Measurements from ENCODE around the gene INCA1. TPM values are rescaled to one million over a fixed set of nuclear protein-coding genes. Genes with fewer than 3 reads are reported as not detected.

The INCA1 gene
- total RNA-seq (under 1 TPM in 1 of 2 experiments, not detected in 1; 0.26 TPM), polyA plus RNA-seq (under 1 TPM in 1 of 3 donors, not detected in 2; 0.23 TPM), total RNA-seq (0.06 to 0.98 (median 0.27) reads per million in 6 experiments)

GRCh38 chr17:4997302-4998026 lies at the start of gene INCA1, which contains the start of gene KIF1C:
TSS of gene INCA1 (minus strand) at chr17:4997522. CDS start at chr17:4994437, 3,085 bp downstream.
TSS of gene KIF1C (plus strand) at chr17:4997950. CDS start at chr17:5000247, 2,297 bp downstream.
- peak; percentile 91 to 95 for ATAC-seq
- H3K4me1 Mint-ChIP-seq, result peaks cover 17 to 29% (median 20%) of the 10 kb centered on the region in 4 donors
- peak; percentile 82 to 96 (median 90) for DNase-seq
- no peaks in the 10 kb centered on the region for H3K9me3 Mint-ChIP-seq
- peak within 1 kb of the TSS; percentile 76 to 91 (median 84) for H3K4me3 Mint-ChIP-seq
- peaks cover 0 to 13% (median 0%) of the 10 kb centered on the region in 3 donors for H3K36me3 Mint-ChIP-seq
- H3K27me3 Mint-ChIP-seq, result no peaks in the 10 kb centered on the region
- H3K27ac Mint-ChIP-seq, result peak within 1 kb of the TSS; percentile 66 to 95 (median 86)
- POLR2A ChIA-PET, result interaction anchor here (0.8 to 3.2 kb wide), 15 partner anchors 9 to 289 kb away, joined by 3 to 26 read pairs (median 4); partner anchors contain the start of genes C17orf107, CAMTA2, PFN1 and RNF167

GRCh38 chr17:5045496-5045895 lies 48.2 kb upstream of the INCA1 start:
- Mint-ChIP-seq H3K36me3 (no peaks in the 10 kb centered on the region), H3K9me3 (no peaks in the 10 kb centered on the region), H3K4me3 (peak overlapping the region in 4 of 10 donors; percentile 26 to 64 (median 27)), H3K27me3 (no peaks in the 10 kb centered on the region), H3K27ac (peak overlapping the region in 7 of 10 donors; percentile 21 to 90 (median 48)), H3K4me1 (peaks cover 18 to 71% (median 57%) of the 10 kb centered on the region in 4 donors)
- ATAC-seq (no peak), DNase-seq (no peak)
- POLR2A ChIA-PET, result interaction anchor here (0.6 to 1.6 kb wide), 6 partner anchors 9 to 103 kb away, joined by 3 to 8 read pairs (median 5); partner anchors contain the start of gene SLC52A1

GRCh38 chr17:5044630-5045029 lies 47.3 kb upstream of the INCA1 start:
- Mint-ChIP-seq H3K4me1 (peaks cover 17 to 68% (median 51%) of the 10 kb centered on the region in 4 donors), H3K4me3 (peak overlapping the region in 2 of 10 donors; percentile 22 to 33), H3K36me3 (no peaks in the 10 kb centered on the region), H3K27me3 (no peaks in the 10 kb centered on the region), H3K27ac (peak overlapping the region in 5 of 10 donors; percentile 41 to 70 (median 54)), H3K9me3 (no peaks in the 10 kb centered on the region)
- no peak for DNase-seq
- POLR2A ChIA-PET, result no interaction called here
- no peak for ATAC-seq

GRCh38 chr17:5043524-5043923 lies 46.2 kb upstream of the INCA1 start:
- no peak for ATAC-seq
- H3K27ac Mint-ChIP-seq, result peak overlapping the region in 3 of 10 donors; percentile 54 to 72 (median 69)
- no peaks in the 10 kb centered on the region for H3K9me3 Mint-ChIP-seq
- H3K4me1 Mint-ChIP-seq, result peaks cover 12 to 57% (median 44%) of the 10 kb centered on the region in 4 donors
- no peak for DNase-seq
- POLR2A ChIA-PET, result interaction anchor here (0.7 kb wide), 1 partner anchor 34 kb away, joined by 4 read pairs; no protein-coding TSS in a partner anchor
- H3K4me3 Mint-ChIP-seq, result peak overlapping the region in 7 of 10 donors; percentile 5 to 87 (median 37)
- H3K36me3 Mint-ChIP-seq, result no peaks in the 10 kb centered on the region
- H3K27me3 Mint-ChIP-seq, result no peaks in the 10 kb centered on the region

- Mint-ChIP-seq H3K27me3 (peaks cover 0 to 1% (median 0%) of the 10 kb centered on the region in 5 donors), H3K4me3 (peak overlapping the region; percentile 72 to 89 (median 84)), H3K36me3 (no peaks in the 10 kb centered on the region), H3K4me1 (peaks cover 10 to 46% (median 36%) of the 10 kb centered on the region in 4 donors), H3K9me3 (no peaks in the 10 kb centered on the region), H3K27ac (peak overlapping the region; percentile 82 to 94 (median 92))
- ATAC-seq (peak; percentile 57 to 62), DNase-seq (peak in 3 of 10 donors; percentile 18 to 53 (median 21))
- POLR2A ChIA-PET, result interaction anchor here (0.6 to 1.3 kb wide), 2 partner anchors 12 to 444 kb away, joined by 4 to 5 read pairs; partner anchors contain the start of genes DERL2 and MIS12
Observed at GRCh38 chr17:5042157-5043022, 45.1 kb upstream of the INCA1 start.

GRCh38 chr17:5035315-5035714 lies 38.0 kb upstream of the INCA1 start, which contains the start of gene SLC52A1:
TSS of gene SLC52A1 (minus strand) at chr17:5035426. CDS start at chr17:5034606, 820 bp downstream.
- peak in 1 of 2 donors; percentile 17 for ATAC-seq
- Mint-ChIP-seq H3K9me3 (no peaks in the 10 kb centered on the region), H3K4me1 (peaks cover 7 to 22% (median 16%) of the 10 kb centered on the region in 4 donors), H3K27me3 (peaks cover 0 to 20% (median 4%) of the 10 kb centered on the region in 5 donors), H3K4me3 (no peak within 1 kb of the TSS), H3K36me3 (no peaks in the 10 kb centered on the region), H3K27ac (peak within 1 kb of the TSS in 3 of 10 donors; percentile 5 to 38 (median 29))
- POLR2A ChIA-PET, result interaction anchor here (0.6 to 2.0 kb wide), 6 partner anchors 11 to 38 kb away, joined by 3 to 8 read pairs (median 4); partner anchors contain the start of gene INCA1
- peak in 1 of 10 donors; percentile 53 for DNase-seq

GRCh38 chr17:5034651-5035050 lies 37.3 kb upstream of the INCA1 start:
- DNase-seq (no peak), ATAC-seq (no peak)
- POLR2A ChIA-PET, result interaction anchor here (0.5 to 2.0 kb wide), 5 partner anchors 11 to 133 kb away, joined by 3 to 8 read pairs (median 5); no protein-coding TSS in a partner anchor
- peak overlapping the region in 2 of 10 donors; percentile 5 to 38 for H3K27ac Mint-ChIP-seq
- no peak overlapping the region for H3K4me3 Mint-ChIP-seq
- peaks cover 5 to 21% (median 16%) of the 10 kb centered on the region in 4 donors for H3K4me1 Mint-ChIP-seq
- no peaks in the 10 kb centered on the region for H3K36me3 Mint-ChIP-seq
- peaks cover 0 to 20% (median 4%) of the 10 kb centered on the region in 5 donors for H3K27me3 Mint-ChIP-seq
- H3K9me3 Mint-ChIP-seq, result no peaks in the 10 kb centered on the region

- no peak for ATAC-seq
Observed at GRCh38 chr17:5034063-5034462, 36.7 kb upstream of the INCA1 start.

GRCh38 chr17:5033352-5034015 lies 36.2 kb upstream of the INCA1 start:
- no peak overlapping the region for H3K4me3 Mint-ChIP-seq

More at GRCh38 chr17:5034063-5034462, 36.7 kb upstream of the INCA1 start:
- peaks cover 0 to 20% (median 4%) of the 10 kb centered on the region in 5 donors for H3K27me3 Mint-ChIP-seq
- DNase-seq, result no peak
- no peak overlapping the region for H3K4me3 Mint-ChIP-seq
- no peak overlapping the region for H3K27ac Mint-ChIP-seq
- H3K4me1 Mint-ChIP-seq, result peaks cover 5 to 21% (median 16%) of the 10 kb centered on the region in 4 donors
- POLR2A ChIA-PET, result interaction anchor here (0.5 to 1.3 kb wide), 4 partner anchors 15 to 132 kb away, joined by 3 to 5 read pairs (median 3); no protein-coding TSS in a partner anchor
- no peaks in the 10 kb centered on the region for H3K9me3 Mint-ChIP-seq
- H3K36me3 Mint-ChIP-seq, result no peaks in the 10 kb centered on the region

GRCh38 chr17:5032865-5033264 lies 35.5 kb upstream of the INCA1 start:
- no peaks in the 10 kb centered on the region for H3K36me3 Mint-ChIP-seq
- no peak overlapping the region for H3K4me3 Mint-ChIP-seq
- peaks cover 0 to 20% (median 4%) of the 10 kb centered on the region in 5 donors for H3K27me3 Mint-ChIP-seq
- peak overlapping the region in 1 of 10 donors; percentile 15 for H3K27ac Mint-ChIP-seq
- DNase-seq (no peak), ATAC-seq (no peak)
- POLR2A ChIA-PET, result interaction anchor here (0.7 kb wide), 1 partner anchor 17 kb away, joined by 8 read pairs; no protein-coding TSS in a partner anchor
- peaks cover 5 to 21% (median 17%) of the 10 kb centered on the region in 4 donors for H3K4me1 Mint-ChIP-seq
- H3K9me3 Mint-ChIP-seq, result no peaks in the 10 kb centered on the region

More at GRCh38 chr17:5033352-5034015, 36.2 kb upstream of the INCA1 start:
- no peaks in the 10 kb centered on the region for H3K9me3 Mint-ChIP-seq
- DNase-seq, result no peak
- H3K36me3 Mint-ChIP-seq, result no peaks in the 10 kb centered on the region
- no peak for ATAC-seq
- peak overlapping the region in 1 of 10 donors; percentile 3 for H3K27ac Mint-ChIP-seq
- peaks cover 0 to 20% (median 4%) of the 10 kb centered on the region in 5 donors for H3K27me3 Mint-ChIP-seq
- POLR2A ChIA-PET, result interaction anchor here (0.7 to 1.3 kb wide), 3 partner anchors 16 to 132 kb away, joined by 3 to 8 read pairs (median 3); no protein-coding TSS in a partner anchor
- peaks cover 5 to 21% (median 16%) of the 10 kb centered on the region in 4 donors for H3K4me1 Mint-ChIP-seq
